Natural killer cell treated with Interleukin-12 subunit alpha and Interleukin-12 subunit beta and Interleukin-15 and Interleukin-18, amount 100 ng/mL, for 72 hours (primary cell): ENCODE data around the gene GALC. TPM values are rescaled to one million over a fixed set of nuclear protein-coding genes. Genes with fewer than 3 reads are reported as not detected.
"Not testable (repeated sequence)": the region's sequence is repeated elsewhere in the genome, so short reads cannot be mapped to it uniquely, and the experiment has no call there.

Experiments
- ATAC-seq, 2 donors: fragments of 150-1000 bp; cut with Tn5 transposase in 1 of 2; sonication (Bioruptor Pico), chemical (Tn5 transposase) in 1 of 2; 2 replicates each; pipeline ENCODE4 v1.10.0; 2021
- DNase-seq: peaks from one replicate; pipeline ENCODE4 v3.0.0; 2022; ENCODE audit warnings: low spot score
- H3K27ac Mint-ChIP-seq, 2 donors: 1 replicate in 1 of 2; 2 replicates in 1 of 2; pipeline ENCODE4 v1.8.0; 2022; ENCODE audit warnings: mixed read lengths in 2 of 2, mild to moderate bottlenecking in 1 of 2, moderate library complexity in 1 of 2
- H3K27me3 Mint-ChIP-seq, 2 donors: 1 replicate in 1 of 2; 2 replicates in 1 of 2; pipeline ENCODE4 v1.8.0; 2022; ENCODE audit warnings: mixed read lengths in 2 of 2
- H3K36me3 Mint-ChIP-seq: one replicate; pipeline ENCODE4 v1.8.0; 2022; ENCODE audit warnings: mixed read lengths
- H3K4me1 Mint-ChIP-seq, 2 donors: 1 replicate in 1 of 2; 2 replicates in 1 of 2; pipeline ENCODE4 v1.8.0; 2022; ENCODE audit warnings: low read depth in 2 of 2, mixed read lengths in 2 of 2, mild to moderate bottlenecking in 1 of 2
- H3K4me3 Mint-ChIP-seq: one replicate; pipeline ENCODE4 v1.8.0; 2022; ENCODE audit warnings: mixed read lengths
- H3K9me3 Mint-ChIP-seq: 2 replicates; pipeline ENCODE4 v1.8.0; 2022; ENCODE audit warnings: mixed read lengths
- total RNA-seq, 2 donors: library from RNA; stranded (reverse); gene quantifications; one replicate each; pipeline ENCODE4 v1.2.3, GENCODE V29; 2022

GALC gene
- 10 to 100 TPM; 25.1 to 27.0 TPM for total RNA-seq

DNA sequence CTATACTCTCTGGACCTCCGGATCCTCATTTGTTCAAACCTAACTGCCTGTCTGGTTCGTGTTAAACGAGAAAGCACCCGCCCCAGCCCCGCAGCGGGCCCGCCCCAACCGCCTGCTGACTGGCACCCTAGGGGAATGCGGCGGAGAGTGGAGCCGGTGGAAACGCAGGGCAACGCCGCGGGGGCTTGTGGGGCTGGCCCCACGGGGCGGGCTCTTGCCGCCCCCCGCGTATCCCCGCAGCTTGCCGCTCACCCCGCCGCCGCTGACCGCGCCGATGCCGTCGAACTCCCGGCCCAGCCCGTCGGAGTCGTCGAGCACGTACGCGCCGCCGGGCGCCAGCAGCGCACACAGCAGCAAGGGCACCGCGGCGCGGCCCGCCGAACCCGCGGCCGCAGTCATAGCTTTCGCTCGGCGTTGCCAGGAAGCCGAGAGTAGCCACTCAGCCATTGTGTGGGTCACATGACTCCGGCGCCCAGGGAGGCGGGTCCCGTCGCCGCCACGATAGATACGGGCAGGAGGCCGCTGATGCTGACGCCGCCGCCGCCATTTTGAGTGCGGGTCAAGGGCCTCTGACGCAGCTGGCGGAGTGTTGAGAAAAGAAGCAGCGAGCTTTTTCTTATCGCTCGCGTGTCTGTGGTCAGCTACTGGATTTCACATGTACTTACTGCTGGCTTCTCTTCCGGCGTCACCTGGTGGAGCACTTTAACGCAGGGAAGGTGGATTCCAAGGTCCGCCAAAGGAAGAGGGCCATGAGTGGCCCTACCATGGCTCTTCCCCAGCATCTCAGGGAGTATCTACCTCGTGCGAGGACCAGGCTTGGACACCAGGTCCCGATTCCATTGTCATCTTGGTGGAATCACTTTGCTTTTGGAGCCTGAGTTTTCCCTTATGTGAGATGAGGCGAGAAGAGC lies at the start of gene GALC:
Gene GALC (minus strand): TSS at position 465 of the 911 bp plus-strand sequence. CDS start 18 bp downstream, at position 447.
- H3K4me1 Mint-ChIP-seq, result peaks cover 73 to 82% of the 10 kb centered on the region in 2 donors
- H3K4me3 Mint-ChIP-seq, result peak within 1 kb of the TSS; percentile 99
- H3K27me3 Mint-ChIP-seq, result no peaks in the 10 kb centered on the region
- peak; percentile 98 for DNase-seq
- ATAC-seq, result peak; percentile 89 to 94
- H3K27ac Mint-ChIP-seq, result peak within 1 kb of the TSS; percentile 97 to 99
- no peaks in the 10 kb centered on the region for H3K36me3 Mint-ChIP-seq
- H3K9me3 Mint-ChIP-seq, result no peaks in the 10 kb centered on the region

DNA sequence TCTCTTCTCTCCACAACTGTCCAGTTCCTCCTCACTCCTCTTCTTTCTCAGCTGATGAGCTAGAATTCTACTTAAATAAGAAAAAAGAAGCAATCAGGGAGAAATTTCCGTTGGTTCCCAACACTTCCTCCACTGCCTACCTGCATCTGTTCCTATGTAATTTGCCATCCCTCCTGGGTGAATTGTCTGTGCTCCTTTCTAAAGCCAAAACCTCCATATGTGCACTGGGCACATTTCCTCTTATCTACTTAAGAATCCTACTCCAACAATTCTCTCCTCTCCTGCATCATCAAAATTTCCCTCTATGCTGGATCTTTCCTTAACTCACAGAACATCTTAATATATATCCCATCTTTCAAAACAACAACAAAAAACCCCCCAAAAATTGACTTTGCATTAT lies 47.2 kb upstream of the GALC start:
- DNase-seq (no peak), ATAC-seq (no peak)
- H3K36me3 Mint-ChIP-seq, result peaks cover 4% of the 10 kb centered on the region
- H3K27ac Mint-ChIP-seq, result no peak overlapping the region
- H3K4me3 Mint-ChIP-seq, result no peak overlapping the region
- no peaks in the 10 kb centered on the region for H3K9me3 Mint-ChIP-seq
- no peaks in the 10 kb centered on the region for H3K27me3 Mint-ChIP-seq
- peaks cover 28 to 34% of the 10 kb centered on the region in 2 donors for H3K4me1 Mint-ChIP-seq

DNA sequence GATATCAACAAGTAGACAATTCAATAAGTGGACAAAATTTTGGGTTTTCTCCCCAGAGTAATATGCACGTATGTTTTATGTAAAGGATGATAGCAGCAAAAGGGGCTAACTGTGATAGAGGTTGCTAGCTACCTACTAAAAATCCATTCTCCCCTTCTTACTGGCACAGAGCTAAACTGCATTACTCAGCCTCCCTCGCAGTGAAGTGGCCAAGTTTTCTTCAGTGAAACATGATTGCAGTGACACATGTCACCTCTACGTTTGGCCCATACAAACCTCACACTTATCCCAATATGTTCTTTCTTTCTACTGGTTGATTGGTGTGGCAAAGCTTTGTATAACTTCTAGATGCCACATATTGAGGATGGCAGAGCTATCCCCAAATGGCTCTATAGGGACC lies 46.2 kb upstream of the GALC start:
- Mint-ChIP-seq H3K4me1 (peaks cover 25 to 26% of the 10 kb centered on the region in 2 donors), H3K27ac (no peak overlapping the region), H3K4me3 (no peak overlapping the region), H3K36me3 (no peaks in the 10 kb centered on the region), H3K9me3 (no peaks in the 10 kb centered on the region), H3K27me3 (no peaks in the 10 kb centered on the region)
- ATAC-seq (no peak), DNase-seq (no peak)

DNA sequence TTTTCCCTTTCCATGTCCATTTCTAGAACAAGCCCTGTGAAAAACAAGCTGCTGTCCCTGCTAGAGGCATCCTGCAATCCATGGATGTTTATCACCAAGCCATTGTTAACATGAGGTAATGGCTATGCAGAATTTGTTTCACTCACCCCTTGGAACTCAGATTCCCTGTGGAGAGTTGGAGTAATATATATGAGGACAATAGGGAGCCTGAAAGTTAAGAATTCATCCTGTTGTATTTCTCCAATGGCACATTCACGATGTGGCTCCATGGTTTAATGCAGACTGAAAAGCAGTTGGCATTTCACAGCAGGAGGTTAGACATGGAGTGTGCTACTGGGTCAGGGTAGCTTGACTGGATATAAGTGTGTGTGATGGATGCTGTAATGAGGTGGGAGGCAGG lies 44.3 kb upstream of the GALC start:
- Mint-ChIP-seq H3K4me3 (no peak overlapping the region), H3K27ac (no peak overlapping the region), H3K36me3 (peaks cover 6% of the 10 kb centered on the region), H3K4me1 (peaks cover 23 to 29% of the 10 kb centered on the region in 2 donors), H3K27me3 (no peaks in the 10 kb centered on the region), H3K9me3 (no peaks in the 10 kb centered on the region)
- no peak for ATAC-seq
- no peak for DNase-seq

DNA sequence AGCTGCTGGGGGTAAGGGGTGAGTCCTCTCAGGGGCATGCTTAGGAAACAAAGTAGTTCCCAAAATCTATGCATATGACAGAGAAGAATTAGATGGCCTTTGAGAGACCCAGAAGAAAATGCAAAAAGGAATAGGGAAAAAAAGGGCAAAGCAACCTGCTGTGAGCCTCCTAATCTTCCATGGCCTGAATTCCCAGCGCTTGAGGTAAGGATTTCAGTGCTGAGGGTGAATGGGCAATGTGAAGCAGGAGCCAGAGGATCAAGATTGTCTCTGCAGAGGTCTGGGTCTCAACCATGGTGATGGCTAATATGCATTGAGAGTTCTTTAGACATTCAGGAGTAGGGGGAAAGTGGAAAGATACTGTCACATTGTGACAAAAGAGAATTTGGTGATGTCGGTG lies 43.4 kb upstream of the GALC start:
- no peak overlapping the region for H3K27ac Mint-ChIP-seq
- no peak for ATAC-seq
- H3K36me3 Mint-ChIP-seq, result peaks cover 6% of the 10 kb centered on the region
- peaks cover 26 to 32% of the 10 kb centered on the region in 2 donors for H3K4me1 Mint-ChIP-seq
- H3K9me3 Mint-ChIP-seq, result no peaks in the 10 kb centered on the region
- no peak for DNase-seq
- H3K27me3 Mint-ChIP-seq, result no peaks in the 10 kb centered on the region
- H3K4me3 Mint-ChIP-seq, result no peak overlapping the region

DNA sequence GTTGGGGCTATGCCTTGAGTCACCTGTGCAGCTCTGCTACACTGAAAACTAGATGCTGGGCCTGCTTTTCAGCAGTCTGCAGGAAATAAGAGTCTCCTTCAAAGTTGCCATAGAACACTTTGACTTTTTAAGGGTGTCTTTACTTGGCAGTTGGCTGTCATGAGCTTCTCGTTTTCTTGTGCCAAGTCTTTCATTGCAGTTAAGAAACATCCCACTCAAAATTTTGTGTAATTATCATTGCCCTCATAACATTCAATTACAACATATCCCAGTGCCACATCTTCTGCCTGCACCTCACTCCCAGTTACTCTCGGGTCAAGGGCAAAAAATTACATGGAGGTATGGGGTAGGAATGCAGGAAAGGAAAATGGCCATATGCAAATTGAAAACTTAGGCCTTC lies 41.1 kb upstream of the GALC start:
- Mint-ChIP-seq H3K27ac (no peak overlapping the region), H3K4me1 (peaks cover 46 to 48% of the 10 kb centered on the region in 2 donors), H3K4me3 (no peak overlapping the region), H3K27me3 (no peaks in the 10 kb centered on the region), H3K9me3 (no peaks in the 10 kb centered on the region), H3K36me3 (peaks cover 11% of the 10 kb centered on the region)
- DNase-seq (no peak), ATAC-seq (no peak)

DNA sequence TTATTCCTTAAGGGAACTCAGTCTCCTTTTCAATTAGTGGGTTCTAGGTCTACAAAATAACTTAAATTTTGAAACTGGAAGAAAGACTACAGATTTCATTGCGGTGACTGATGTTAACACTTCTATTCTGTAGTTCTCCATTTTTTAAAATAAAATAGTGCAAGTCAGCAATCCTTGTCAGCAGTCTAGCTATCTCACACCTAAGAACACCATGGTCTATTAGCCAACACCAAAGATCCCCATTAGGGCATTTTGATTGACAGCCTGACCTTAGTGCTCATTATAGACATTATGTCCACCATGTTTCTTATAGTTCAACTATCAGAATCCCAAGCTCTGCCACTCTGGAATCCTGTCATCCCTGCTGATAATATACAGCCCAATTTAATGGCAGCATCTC lies 39.4 kb upstream of the GALC start:
- ATAC-seq, result no peak
- DNase-seq, result no peak
- H3K9me3 Mint-ChIP-seq, result peaks cover under 1% of the 10 kb centered on the region
- H3K27me3 Mint-ChIP-seq, result no peaks in the 10 kb centered on the region
- H3K4me3 Mint-ChIP-seq, result no peak overlapping the region
- peaks cover 32 to 34% of the 10 kb centered on the region in 2 donors for H3K4me1 Mint-ChIP-seq
- H3K36me3 Mint-ChIP-seq, result peaks cover 12% of the 10 kb centered on the region
- no peak overlapping the region for H3K27ac Mint-ChIP-seq

DNA sequence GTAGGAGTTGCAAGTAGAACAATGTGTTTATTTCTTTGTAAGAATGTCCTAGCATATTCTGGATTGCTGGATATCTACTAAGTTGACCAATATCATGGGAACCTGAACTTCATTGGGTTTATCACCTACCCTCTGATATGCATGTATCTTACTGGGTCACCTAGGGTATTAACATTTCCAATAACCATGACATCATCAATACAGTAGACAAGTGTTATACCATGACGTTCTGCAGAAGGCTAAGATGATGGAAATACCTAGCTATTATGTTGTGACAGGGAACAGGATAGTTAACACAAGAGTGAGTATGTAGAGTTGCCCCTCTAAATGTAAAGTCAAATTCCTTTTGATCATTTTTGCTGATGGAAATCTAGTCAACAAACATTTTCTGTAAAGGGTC lies 37.9 kb upstream of the GALC start:
- no peak overlapping the region for H3K27ac Mint-ChIP-seq
- peaks cover 20% of the 10 kb centered on the region for H3K36me3 Mint-ChIP-seq
- ATAC-seq (no peak), DNase-seq (no peak)
- H3K27me3 Mint-ChIP-seq, result no peaks in the 10 kb centered on the region
- H3K9me3 Mint-ChIP-seq, result peaks cover 7% of the 10 kb centered on the region
- peaks cover 39 to 44% of the 10 kb centered on the region in 2 donors for H3K4me1 Mint-ChIP-seq
- H3K4me3 Mint-ChIP-seq, result no peak overlapping the region

DNA sequence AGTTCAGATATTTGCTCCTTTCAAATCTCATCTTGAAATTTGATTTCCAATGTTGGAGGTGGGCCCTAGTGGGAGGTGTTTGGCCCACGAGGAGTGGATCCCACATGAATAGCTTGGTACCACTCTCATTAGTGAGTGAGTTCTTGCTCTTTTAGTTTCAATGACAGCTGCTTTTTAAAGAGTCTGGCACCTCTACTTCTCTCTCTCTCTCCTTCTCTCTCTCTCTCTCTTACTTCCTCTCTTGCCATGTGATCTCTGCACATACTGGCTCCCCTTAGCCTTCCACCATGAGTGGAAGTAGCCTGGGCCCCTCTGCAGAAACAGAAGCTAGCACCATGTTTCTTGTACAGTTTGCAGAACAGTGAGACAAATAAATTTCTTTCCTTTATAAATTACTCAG lies 37.1 kb upstream of the GALC start:
- Mint-ChIP-seq H3K4me3 (peak overlapping the region; percentile 71), H3K4me1 (peaks cover 47 to 49% of the 10 kb centered on the region in 2 donors)

DNA sequence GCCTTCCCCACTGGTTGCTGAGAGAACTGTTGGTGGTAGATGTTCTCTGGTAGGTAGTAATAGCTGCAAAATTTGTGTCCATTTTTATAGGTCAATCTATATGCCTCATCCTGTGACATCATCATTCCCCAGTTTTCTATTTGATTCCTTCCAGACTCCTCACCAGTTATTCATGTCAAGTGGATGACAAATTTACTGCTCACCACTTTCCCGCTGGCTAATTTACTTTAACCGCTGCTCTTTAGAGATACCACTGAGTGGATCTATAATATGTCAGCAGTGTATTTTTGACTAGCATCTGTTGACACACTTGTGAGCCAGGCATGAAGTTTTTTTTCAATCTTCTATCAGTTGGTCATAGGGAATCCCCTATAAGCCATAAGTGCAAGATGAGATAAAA lies 36.5 kb upstream of the GALC start:
- peaks cover 50 to 52% of the 10 kb centered on the region in 2 donors for H3K4me1 Mint-ChIP-seq
- H3K4me3 Mint-ChIP-seq, result peak overlapping the region; percentile 71
- peaks cover 7% of the 10 kb centered on the region for H3K9me3 Mint-ChIP-seq
- H3K27me3 Mint-ChIP-seq, result no peaks in the 10 kb centered on the region
- ATAC-seq (peak; percentile 80 to 86), DNase-seq (no peak)
- peaks cover 20% of the 10 kb centered on the region for H3K36me3 Mint-ChIP-seq
- peak overlapping the region; percentile 62 to 81 for H3K27ac Mint-ChIP-seq

More for the DNA sequence above, 37.1 kb upstream of the GALC start:
- ATAC-seq (peak in 1 of 2 donors; percentile 32), DNase-seq (no peak)
- Mint-ChIP-seq H3K27ac (peak overlapping the region; percentile 62 to 81), H3K9me3 (peaks cover 7% of the 10 kb centered on the region), H3K36me3 (peaks cover 20% of the 10 kb centered on the region), H3K27me3 (no peaks in the 10 kb centered on the region)

DNA sequence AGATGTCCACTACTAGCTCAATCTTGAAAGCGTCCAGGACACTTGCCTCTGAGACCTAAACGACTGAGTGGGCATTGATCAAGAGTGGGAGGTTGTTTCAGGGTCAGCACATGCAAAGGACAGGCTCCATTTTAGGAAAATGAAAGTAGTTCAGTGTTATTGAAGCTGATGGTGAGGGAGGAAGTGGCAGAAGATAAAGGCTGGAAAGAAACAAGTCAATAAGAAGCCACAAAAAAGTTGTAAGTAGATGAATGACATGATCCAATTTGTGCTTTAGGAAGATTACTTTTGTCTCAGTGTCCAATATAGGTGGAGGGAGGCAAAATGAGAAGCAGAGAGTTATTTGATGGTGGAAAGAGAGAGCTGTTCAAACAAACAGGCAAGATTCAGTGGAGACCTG lies 33.9 kb upstream of the GALC start:
- no peak for ATAC-seq
- Mint-ChIP-seq H3K9me3 (peaks cover 7% of the 10 kb centered on the region), H3K4me1 (peaks cover 61 to 69% of the 10 kb centered on the region in 2 donors), H3K4me3 (peak overlapping the region; percentile 67), H3K27ac (peak overlapping the region; percentile 61 to 80), H3K36me3 (peaks cover 14% of the 10 kb centered on the region), H3K27me3 (no peaks in the 10 kb centered on the region)
- no peak for DNase-seq

DNA sequence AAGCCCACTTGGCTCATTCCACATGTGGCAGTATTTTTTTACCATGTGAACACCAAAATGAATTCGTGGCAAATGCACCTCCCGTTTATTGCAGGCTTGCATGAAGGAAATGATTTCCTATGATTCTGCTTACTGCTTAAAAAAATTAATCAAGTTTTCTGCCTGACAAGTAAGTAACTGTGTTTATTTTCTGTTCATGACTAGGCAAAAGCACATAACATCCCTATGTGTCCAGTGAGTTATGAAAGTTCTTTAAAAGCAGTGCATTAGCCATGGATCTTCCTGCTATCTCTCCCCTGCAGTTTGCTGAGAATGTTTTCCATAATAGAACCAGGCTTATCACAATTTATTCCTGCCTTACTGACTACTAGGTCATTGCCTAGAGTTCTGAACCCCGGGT lies 32.3 kb upstream of the GALC start:
- H3K27me3 Mint-ChIP-seq, result no peaks in the 10 kb centered on the region
- DNase-seq (no peak), ATAC-seq (no peak)
- H3K9me3 Mint-ChIP-seq, result peaks cover 7% of the 10 kb centered on the region
- peaks cover 58 to 69% of the 10 kb centered on the region in 2 donors for H3K4me1 Mint-ChIP-seq
- no peak overlapping the region for H3K4me3 Mint-ChIP-seq
- H3K36me3 Mint-ChIP-seq, result peaks cover 19% of the 10 kb centered on the region
- peak overlapping the region in 1 of 2 donors; percentile 80 for H3K27ac Mint-ChIP-seq

DNA sequence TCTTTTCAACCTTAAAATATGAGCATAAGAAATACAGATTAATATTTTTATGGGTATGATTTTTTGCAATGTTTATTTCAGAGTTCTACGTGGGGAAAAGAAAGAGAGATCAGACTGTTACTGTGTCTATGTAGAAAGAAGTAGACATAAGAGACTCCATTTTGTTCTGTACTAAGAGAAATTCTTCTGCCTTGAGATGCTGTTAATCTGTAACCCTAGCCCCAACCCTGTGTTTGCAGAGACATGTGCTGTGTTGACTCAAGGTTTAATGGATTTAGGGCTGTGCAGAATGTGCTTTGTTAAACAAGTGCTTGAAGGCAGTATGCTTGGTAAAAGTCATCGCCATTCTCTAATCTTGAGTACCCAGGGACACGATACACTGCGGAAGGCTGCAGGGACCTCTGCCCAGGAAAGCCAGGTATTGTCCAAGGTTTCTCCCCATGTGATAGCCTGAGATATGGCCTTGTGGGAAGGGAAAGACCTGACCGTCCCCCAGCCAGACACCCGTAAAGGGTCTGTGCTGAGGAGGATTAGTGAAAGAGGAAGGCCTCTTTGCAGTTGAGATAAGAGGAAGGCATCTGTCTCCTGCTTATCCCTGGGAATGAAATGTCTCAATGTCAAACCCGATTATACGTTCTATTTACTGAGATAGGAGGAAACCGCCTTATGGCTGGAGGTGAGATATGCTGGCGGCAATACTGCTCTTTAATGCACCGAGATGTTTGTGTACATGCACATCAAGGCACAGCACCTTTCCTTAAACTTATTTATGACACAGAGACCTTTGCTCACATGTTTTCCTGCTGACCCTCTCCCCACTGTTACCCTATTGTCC lies 31.5 kb upstream of the GALC start:
- not testable (repeated sequence) for ATAC-seq, H3K27me3 Mint-ChIP-seq, H3K4me3 Mint-ChIP-seq

More for the DNA sequence above, 31.5 kb upstream of the GALC start:
- Mint-ChIP-seq H3K4me1 (peaks cover 58 to 69% of the 10 kb centered on the region in 2 donors), H3K27ac (peak overlapping the region; percentile 69 to 80), H3K36me3 (peaks cover 24% of the 10 kb centered on the region)
- not testable (repeated sequence) for DNase-seq, H3K9me3 Mint-ChIP-seq
